Stimulated activated CD4-positive, alpha-beta T cell treated with anti-CD3 and anti-CD28 coated beads, Interleukin-15, amount 100 ng/mL, for 24 hours (primary cell): ENCODE measurements around the gene MPRIP.
"Not testable (repeated sequence)": the region's sequence is repeated elsewhere in the genome, so short reads cannot be mapped to it uniquely, and the experiment has no call there.

Source experiments
- DNase-seq: peaks from one replicate; pipeline ENCODE4 v3.0.0-alpha.2; 2020

MPRIP gene

DNA sequence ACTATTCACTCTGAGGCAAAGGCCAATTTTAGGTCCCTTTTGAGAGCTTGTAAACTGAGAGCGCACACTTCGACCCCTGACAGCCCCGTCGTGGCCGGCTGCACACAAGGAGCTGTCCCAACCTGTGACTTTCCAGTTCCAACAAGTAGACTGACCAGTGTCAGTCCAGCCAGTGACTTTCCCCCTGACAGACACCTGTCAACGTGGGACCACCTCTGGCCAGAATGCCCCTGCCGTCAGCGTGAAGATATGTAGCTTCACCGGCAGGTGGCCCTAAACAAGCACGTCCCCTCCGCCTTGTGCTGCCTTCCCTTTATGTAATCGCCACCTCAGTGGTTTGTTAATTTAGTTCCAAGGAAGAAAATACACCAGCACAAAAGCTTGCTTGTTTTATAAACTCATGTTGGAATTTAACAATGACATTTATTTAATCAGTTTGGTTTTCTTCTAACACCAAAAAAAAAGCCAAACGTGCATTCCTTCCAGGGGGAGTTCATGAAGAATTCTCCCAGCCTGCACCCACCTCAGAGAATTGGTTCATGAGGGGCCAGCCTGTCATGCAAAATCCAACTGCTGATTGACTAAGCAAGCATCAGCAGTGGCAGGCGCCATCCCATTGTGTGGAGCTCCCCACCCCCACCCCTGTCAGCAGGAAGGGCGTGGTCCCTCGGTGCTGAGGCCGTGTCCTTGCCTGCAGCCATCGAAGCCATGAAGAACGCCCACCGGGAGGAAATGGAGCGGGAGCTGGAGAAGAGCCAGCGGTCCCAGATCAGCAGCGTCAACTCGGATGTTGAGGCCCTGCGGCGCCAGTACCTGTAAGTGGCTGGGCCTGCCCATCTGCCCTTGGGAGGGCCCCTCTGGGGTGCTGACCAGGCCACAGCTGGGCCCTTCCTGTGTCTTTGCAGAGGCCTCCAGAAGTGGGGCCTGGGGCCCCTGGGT lies 130.0 kb downstream of the MPRIP start:
- DNase-seq, result no peak

GRCh38 chr17:17172990-17173389 lies 130.7 kb downstream of the MPRIP start:
- DNase-seq, result no peak

DNA sequence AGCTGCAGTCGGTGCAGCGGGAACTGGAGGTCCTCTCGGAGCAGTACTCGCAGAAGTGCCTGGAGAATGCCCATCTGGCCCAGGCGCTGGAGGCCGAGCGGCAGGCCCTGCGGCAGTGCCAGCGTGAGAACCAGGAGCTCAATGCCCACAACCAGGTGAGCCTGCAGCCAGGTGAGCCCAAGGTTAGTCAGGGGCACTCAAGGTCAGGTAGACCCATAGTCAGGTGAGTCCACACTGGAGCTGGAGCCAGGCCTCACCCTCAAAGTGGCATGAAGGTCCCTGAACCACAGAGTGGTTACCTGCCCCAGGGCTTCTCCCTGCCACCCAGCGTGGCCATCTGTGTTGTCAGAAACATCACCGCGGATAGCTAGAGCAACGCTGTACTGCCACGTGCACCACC lies 131.7 kb downstream of the MPRIP start:
- no peak for DNase-seq

DNA sequence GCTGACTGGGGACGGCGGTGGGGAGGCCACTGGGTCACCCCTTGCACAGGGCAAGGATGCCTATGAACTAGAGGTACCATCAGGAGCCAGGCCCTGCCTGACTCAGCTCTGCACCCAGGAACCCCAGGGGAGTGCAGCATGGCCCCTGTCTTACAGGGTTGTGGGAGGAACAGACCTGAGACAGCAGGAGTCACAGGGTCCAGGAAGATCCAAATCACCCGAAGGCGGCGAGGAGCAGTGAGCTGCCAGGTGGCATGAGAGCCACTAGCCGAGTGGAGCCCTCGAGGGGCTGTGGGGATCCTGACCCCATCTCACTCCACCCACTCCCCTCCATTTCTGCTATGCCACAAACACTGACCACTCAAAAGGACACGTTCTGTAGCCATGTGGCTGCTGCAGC lies 133.1 kb downstream of the MPRIP start:
- no peak for DNase-seq

DNA sequence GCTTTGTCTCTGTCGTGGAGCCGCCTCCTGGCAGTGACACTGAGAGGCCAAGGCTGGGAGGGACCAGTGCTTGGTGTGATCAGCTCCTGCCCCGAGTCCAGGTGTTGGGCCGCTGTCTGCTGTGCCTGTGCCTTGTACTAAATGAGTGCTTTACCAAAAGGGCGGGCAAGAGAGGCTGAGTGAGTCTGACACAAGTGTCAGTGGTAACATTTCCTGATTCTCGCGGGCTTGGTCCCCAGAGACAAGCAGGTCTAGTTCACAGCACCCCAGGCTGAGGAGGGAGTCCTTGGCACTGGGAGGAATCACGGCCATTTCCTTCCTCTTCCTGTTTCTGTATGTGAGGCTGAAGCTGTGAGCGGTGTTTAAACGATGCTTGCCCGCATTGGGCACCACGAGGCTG lies 133.7 kb downstream of the MPRIP start:
- peak; percentile 18 for DNase-seq

DNA sequence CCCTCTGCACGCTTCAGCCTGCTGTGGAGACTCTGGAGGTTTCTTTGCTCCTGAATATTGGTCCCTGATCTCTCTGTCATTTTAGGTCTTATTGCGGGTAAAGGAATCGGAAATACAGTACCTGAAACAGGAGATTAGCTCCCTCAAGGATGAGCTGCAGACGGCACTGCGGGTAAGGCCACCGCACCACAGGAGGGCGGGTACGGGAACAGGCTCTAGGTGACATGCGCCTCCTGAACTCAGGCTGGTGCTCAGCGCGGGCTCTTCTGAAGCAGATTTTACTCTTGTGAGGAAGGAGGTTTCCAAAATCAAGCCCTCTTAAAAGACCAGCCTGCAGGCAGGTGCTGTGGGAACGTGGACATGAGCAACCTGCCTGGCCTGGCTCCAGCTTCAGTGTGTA lies 134.1 kb downstream of the MPRIP start:
- peak; percentile 37 for DNase-seq

DNA sequence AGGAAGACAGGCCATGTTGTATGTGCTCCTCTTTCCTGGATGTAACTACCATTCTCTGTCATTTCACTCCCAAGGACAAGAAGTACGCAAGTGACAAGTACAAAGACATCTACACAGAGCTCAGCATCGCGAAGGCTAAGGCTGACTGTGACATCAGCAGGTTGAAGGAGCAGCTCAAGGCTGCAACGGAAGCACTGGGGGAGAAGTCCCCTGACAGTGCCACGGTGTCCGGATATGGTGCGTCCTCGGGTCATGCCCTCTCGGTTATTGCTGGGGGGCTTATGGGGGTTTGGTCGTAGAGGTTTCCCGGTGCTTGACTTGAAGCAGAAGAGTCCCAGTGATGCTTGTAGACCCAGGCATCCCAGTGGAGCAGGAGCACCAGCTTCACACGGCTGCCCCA lies 134.9 kb downstream of the MPRIP start:
- no peak for DNase-seq

GRCh38 chr17:17179371-17179827 lies 137.1 kb downstream of the MPRIP start:
- DNase-seq, result no peak

DNA sequence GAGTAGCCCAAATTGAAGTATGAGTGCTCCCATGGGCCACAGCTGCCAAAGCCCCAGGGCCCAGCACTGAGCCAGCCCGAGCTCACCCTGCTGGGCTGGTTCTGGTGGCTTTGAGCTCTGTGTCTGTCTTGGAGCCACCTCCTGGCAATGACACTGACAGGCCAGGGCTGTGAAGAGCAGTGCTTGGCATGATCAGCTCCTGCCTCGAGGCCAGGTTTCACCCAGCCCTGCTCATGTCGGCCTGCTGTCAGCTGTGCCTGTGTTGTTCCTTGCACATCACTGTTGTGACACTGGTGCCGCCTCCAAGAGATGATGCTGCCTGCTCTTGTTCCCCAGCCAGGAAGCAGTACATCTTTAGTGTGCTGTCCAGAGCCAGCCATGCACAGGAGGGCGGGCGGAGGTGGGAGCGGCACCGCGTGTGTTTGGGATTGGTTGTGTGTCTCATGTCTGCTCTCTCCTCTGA lies 137.9 kb downstream of the MPRIP start:
- no peak for DNase-seq

DNA sequence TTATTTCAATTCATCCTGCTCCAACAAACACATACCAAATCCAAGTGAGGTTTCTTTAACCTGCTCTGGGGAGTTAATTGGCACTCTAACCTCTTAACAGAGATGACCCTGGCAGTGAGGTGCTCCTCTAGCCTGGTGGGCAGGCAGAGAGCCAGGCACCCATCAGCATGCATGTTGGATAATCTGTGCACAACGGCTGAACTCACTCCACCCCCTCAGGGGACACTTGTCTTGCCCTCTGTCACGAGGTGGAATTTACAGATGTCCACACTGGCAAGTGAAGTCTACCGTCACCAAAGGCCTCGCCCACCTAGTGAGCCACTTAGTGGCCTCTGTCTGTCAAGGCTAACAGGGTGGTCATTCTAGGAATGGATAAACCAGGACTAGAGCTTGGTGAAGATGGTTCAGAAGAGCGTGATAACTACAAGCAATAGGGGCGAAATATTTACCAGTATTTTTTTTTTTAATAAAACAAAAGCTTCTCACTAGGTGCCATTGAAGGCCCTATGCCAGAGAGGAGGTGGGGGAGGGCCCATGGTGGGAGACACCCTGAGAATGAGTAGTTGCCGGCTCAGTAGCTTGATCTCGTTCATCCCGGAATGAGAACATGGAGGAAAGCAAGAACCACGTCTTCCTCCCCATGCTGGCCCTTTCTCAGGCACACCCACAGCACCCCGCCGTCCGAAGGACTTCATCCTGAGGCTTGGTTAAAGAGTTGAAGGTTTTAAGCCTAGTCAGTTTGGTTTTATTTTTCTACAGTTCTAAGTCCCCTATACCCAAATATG lies 138.7 kb downstream of the MPRIP start:
- DNase-seq, result no peak

DNA sequence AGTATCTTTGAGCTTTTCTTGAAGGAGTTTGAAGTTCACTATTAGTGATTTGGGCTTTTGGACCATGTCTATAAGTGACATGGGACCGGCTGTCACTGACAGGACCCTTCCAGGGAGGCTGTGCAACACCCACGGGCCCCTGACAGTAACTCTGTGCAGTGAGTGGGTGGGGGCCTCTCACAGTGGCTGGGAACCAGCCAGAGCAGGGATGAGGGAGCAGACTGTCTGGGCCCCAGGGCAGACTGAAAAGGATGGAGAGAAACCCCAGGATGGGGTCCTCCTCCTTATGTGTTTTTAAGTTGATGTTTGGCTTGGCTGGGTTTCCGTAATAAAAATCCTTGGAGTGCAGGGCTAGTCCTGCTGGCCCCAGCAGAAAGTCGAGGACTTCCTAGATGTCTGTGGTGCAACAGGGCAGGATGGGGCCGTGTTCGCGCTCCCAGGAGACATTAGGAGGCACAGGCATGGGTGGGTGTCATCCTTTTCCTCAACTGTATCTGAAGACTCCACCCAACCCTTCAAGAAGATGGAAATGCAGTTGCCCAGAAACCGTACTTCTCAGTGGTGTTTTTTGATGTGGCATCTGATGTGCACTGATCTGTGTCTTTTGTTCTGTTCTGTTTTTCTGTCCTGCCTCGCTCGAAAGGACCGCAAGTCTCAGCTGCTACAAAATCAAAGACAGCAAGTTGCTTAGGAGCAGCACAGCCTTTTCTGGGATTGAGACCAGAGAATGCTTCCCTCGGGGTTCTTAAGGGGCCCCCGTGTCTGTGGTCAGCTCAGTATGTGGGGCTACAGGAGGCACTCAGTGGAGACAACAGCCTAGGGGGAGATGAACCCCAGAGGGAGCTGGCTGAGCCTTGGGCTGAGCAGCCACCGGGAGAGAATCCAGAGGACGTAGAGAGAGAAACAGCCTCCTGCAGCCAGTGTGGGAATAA lies 139.7 kb downstream of the MPRIP start:
- peak; percentile 35 for DNase-seq

- no peak for DNase-seq
Observed at GRCh38 chr17:17182598-17183136, 140.4 kb downstream of the MPRIP start.

DNA sequence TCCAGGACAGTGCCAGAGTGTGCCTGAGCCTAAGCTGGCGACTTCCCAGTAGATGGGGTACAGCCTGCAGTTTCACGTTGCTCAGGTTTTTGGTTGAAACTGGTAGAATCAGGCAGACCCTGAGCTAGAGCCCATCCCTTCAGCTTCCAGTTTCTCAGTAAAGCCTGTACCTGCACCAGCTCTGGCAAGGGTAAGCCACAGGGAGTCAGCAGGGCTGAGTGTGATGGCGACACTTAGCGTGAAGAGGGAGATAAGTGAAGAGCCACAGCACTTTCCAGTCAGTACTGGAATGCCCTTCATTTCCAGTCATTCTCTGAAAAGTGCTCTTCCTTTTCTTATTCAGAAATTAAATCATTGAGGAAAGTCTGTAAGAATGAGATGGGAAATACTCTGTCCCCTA lies 141.5 kb downstream of the MPRIP start:
- DNase-seq, result peak; percentile 24

DNA sequence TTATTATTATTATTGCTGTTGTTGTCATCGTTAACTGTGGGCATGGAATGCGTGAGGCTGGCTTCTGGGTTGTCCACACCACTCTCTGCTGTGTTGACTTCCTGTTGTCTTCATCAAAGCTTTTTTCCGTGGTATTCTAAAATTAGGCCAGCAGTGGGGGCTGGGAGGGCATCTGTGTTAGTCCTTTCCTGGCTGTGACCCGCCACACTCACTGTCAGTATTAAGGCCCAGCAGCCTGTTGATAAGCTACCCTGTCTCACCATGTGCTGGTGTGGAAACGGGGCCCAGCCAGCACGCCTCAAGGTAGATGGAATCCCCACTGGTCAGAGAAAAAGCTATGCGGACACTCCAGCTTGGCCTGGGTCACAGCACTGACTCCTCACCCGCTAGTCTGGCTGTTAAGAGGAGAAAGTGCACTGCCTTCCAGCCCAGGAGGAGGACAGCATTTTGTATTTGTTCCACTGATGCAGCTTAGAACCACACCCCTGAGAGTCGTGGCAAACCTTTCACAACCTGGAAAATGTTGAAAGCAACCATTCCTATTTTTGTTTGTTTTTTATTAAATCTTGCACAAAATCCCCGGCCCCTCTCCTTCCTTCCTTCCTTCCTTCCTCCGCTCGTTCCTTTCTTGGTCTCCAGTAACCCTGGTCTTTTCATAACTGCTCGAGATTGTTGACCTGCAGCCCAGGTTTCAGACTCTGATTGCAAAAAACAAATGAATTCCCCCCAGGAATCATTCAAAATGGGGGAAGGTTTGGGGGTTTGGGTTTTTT lies 142.9 kb downstream of the MPRIP start:
- not testable (repeated sequence) for DNase-seq

DNA sequence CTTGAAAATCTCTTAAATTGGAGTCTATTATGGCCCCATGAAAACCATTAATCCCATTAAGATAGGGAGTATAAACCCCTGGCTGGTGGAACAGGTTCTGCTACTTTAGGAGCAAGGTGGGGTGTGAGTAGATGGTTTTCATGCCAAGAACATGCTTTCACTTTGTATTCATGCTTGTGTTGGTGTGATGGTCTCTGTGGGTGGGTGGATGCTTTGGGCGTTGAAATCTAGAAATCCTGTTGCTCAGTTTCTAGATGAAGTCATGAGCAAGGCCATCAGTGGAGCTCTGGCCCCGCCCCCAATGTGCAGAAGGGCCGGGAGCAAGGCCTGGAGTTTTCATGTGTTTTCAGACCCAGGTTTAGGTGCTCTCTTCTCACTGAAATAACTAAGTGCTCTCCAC lies 143.8 kb downstream of the MPRIP start:
- peak; percentile 73 for DNase-seq

DNA sequence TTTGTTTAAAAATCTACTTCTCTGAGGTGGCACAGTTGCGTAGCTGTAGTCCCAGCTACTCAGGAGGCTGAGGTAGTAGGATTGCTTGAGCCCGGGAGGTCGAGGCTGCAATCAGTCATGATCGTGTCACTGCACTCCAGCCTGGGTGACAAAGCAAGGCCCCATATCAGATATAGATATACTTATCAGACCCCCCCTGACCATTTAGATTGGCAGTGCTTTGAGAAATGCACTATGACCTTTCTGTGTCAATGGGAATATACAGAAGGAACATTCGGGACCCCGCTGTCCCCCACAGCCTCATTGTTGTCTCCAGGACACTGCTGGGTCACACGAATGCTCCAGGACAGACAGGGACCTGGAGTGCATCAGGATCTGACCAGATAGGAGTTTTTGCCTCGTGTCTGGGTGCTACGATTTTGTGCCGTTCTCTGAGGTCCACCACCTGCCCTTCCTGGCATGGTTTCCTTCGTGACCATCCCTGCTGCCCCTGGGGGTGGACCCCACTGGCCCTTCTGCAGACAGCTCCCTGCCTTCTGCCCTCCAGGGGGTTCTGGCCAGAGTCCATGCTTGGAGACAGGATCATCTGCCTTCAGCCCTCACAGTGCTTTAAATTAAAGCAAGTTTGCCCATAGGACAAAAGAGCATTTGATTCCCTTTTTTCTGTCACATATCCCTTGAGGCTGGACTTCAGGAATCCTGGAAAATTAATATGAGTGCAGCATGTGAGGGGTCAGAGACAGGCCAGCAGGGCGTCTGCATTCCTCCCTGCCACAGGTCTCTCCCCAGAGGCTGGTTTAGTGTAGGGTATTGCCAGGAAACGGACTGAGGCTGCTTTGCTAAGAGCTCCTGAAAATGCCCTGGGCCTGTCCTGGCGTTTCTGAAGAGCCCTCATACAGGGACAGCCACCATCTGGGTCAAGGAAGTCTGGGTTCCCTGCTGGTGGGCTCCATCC lies 144.6 kb downstream of the MPRIP start:
- DNase-seq, result no peak

DNA sequence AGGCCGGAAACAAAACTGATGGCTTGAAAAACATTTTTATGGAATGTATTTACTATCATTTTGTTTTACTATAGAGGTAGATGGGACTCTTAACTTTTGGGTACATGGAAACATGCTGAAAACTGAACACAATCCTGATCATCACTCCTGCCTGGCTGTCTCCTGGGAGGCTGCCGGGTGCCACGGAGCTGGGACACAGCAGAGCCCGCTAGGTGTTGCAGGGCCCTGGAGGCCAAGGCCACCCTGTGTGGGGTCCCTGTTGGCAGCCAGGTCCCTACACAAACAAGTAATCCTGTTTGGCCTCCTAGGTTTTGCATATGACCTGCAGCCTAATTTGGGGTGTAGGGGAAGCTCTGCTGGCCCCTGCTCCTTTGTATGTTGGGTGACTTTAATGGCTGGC lies 146.3 kb downstream of the MPRIP start:
- DNase-seq, result no peak

DNA sequence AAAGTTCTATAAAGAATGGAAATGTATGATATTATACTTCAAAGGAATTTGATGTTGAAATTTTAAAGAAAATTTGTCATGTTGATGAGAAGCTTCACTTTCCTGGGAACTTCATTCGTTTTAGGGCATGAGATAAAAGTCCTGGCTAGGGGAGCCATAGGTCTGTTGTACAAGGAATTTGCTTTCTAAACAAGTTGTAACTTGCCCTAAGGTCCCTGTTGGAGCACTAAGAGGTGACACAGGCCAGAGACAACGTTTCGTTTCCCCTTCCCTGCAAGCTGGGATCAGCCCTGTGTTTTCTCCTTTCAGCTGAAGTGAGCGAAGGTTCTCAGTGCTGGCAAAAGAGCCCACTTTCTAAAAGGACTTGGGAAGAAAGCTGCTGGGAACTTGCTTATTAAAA lies 147.3 kb downstream of the MPRIP start:
- no peak for DNase-seq

DNA sequence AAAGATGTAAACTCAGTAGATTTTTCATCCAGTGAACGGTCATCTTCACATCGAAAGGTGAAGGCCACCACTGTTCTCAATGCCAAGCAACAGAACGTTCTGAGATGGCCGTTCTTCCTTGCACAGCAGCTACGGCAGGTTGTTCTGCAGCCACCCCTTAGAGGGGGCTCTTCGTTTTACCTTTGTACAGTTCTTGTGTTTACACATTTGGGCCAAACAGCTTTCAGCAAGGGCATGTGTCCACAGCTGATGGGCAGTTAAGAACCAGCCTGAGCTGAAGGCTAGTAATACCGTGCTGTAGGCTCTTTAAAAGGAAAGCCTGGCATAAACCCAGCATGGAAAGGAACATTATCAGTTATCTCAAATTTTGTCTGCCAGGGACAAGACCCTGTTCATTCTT lies 147.9 kb downstream of the MPRIP start:
- DNase-seq, result no peak

GRCh38 chr17:17191346-17191792 lies 149.1 kb downstream of the MPRIP start:
- DNase-seq, result no peak
